MM.1S (cell line): ENCODE measurements around the gene CPNE7.

Experiments
- CTCF ChIP-seq: fragments of 300-600 bp; sonication (generic); IDR thresholded peaks from 2 replicates; pipeline ENCODE4 v1.5.1; 2016; ENCODE audit warnings: antibody characterized with exemption, low read length, mixed read lengths
- EZH2 ChIP-seq: fragments of 300-600 bp; sonication (generic); optimal IDR thresholded peaks from 2 replicates; pipeline ENCODE3; 2017; ENCODE audit warnings: low read depth, mild to moderate bottlenecking, antibody characterized with exemption, low read length, mixed read lengths
- EZH2phosphoT487 ChIP-seq: fragments of 300-600 bp; sonication (generic); IDR thresholded peaks from 2 replicates; pipeline ENCODE4 v1.6.1; 2018; ENCODE audit warnings: antibody characterized with exemption, low read length

- TF ChIP-seq CTCF (no peak), EZH2phosphoT487 (no peak), EZH2 (no peak)
Observed at GRCh38 chr16:89596957-89597649, 21.5 kb downstream of the CPNE7 start.
